Activated CD4-positive, alpha-beta memory T cell treated with anti-CD3 and anti-CD28 coated beads, Interleukin-2, amount 10 ng/mL, durations not matched to agents 7 days and 5 days (primary cell): ENCODE measurements around the gene BCAT1. TPM values are rescaled to one million over a fixed set of nuclear protein-coding genes. Genes with fewer than 3 reads are reported as not detected.

Experiments
- CTCF ChIA-PET: fragments of 350-600 bp; sonication (Branson Sonifier 250); formaldehyde crosslinking; loops from one replicate; lab custom pipeline; 2021; ENCODE audit warnings: antibody characterized with exemption, inconsistent platforms; lab: Charles Lee
- POLR2A ChIA-PET: fragments of 350-600 bp; sonication (Branson Sonifier 250); formaldehyde crosslinking; loops from one replicate; lab custom pipeline; 2021; ENCODE audit warnings: antibody characterized with exemption; lab: Charles Lee
- DNase-seq: peaks from one replicate; pipeline ENCODE4 v3.0.0-alpha.2; 2020
- H3K27ac Mint-ChIP-seq: one replicate; pipeline ENCODE4 v1.8.0; 2021; ENCODE audit warnings: mild to moderate bottlenecking, mixed read lengths
- H3K27me3 Mint-ChIP-seq: one replicate; pipeline ENCODE4 v1.8.0; 2021; ENCODE audit warnings: mixed read lengths
- H3K36me3 Mint-ChIP-seq: one replicate; pipeline ENCODE4 v1.8.0; 2021; ENCODE audit warnings: low read depth, mixed read lengths
- H3K4me1 Mint-ChIP-seq: one replicate; pipeline ENCODE4 v1.8.0; 2021; ENCODE audit warnings: mixed read lengths
- H3K4me3 Mint-ChIP-seq: one replicate; pipeline ENCODE4 v1.8.0; 2021; ENCODE audit warnings: mild to moderate bottlenecking, mixed read lengths
- H3K9me3 Mint-ChIP-seq: one replicate; pipeline ENCODE4 v1.8.0; 2021; ENCODE audit warnings: mixed read lengths
- total RNA-seq, 2 experiments: library from RNA; stranded (reverse); gene quantifications; one replicate each; pipeline ENCODE4 v1.2.3, GENCODE V29; 2021

The BCAT1 gene
- total RNA-seq, 2 experiments from 2014 or later: 22.8 to 24.8 TPM

- Mint-ChIP-seq H3K4me1 (no peaks in the 10 kb centered on the region), H3K4me3 (no peak overlapping the region), H3K36me3 (no peaks in the 10 kb centered on the region), H3K9me3 (no peaks in the 10 kb centered on the region), H3K27ac (no peak overlapping the region), H3K27me3 (no peaks in the 10 kb centered on the region)
- ChIA-PET CTCF (no interaction called here), POLR2A (no interaction called here)
- no peak for DNase-seq
These were observed 178.6 kb downstream of the BCAT1 start for GRCh38 chr12:24770334-24770733.

- no peak overlapping the region for H3K27ac Mint-ChIP-seq
- ChIA-PET POLR2A (no interaction called here), CTCF (no interaction called here)
- H3K9me3 Mint-ChIP-seq: no peaks in the 10 kb centered on the region
- H3K27me3 Mint-ChIP-seq: no peaks in the 10 kb centered on the region
- no peak overlapping the region for H3K4me3 Mint-ChIP-seq
- H3K4me1 Mint-ChIP-seq: no peaks in the 10 kb centered on the region
- DNase-seq: no peak
- no peaks in the 10 kb centered on the region for H3K36me3 Mint-ChIP-seq
These were observed 179.2 kb downstream of the BCAT1 start for GRCh38 chr12:24769682-24770081.

DNA sequence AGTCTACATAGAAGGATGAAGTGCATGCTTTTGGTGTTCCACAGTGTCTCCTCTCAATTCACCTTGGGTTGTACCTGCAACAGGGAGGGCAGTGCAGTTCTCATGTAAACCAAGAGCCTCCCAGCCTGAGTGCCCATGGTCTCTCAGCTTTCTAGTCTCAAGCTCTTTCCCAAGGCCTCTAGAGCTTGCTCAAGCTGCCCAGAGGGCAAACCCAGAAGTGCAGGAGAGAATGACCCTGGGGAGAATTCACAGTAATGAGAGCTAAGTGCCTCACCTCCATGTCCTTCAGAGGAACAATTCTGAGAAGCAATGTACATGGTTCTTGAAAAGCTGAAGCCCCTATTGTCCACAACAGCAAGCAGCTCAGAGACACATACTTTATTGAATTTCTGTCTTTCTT, 180.5 kb downstream of the BCAT1 start:
- POLR2A ChIA-PET: no interaction called here
- H3K27ac Mint-ChIP-seq: no peak overlapping the region
- no peaks in the 10 kb centered on the region for H3K36me3 Mint-ChIP-seq
- H3K27me3 Mint-ChIP-seq: no peaks in the 10 kb centered on the region
- H3K9me3 Mint-ChIP-seq: no peaks in the 10 kb centered on the region
- CTCF ChIA-PET: no interaction called here
- H3K4me1 Mint-ChIP-seq: no peaks in the 10 kb centered on the region
- no peak overlapping the region for H3K4me3 Mint-ChIP-seq
- no peak for DNase-seq

DNA sequence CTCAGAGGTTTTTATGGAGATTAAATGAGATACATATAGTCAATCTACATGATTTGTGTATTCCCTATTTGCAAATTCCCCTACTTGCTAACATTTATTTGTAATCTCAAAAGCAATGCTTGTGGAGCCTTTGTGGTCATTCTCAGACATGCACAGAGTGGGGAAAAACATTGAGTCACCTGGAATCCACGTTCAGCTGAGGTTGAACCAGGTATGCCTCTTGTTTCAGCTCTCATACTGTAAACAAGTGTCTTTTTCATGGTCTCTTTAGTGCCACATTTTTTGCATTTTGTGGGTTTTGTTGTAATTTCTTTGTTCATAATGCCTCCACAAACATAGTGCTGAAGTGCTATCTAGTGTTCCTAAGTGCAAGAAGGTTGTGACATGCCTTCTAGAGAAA, 181.9 kb downstream of the BCAT1 start:
- CTCF ChIA-PET: no interaction called here

GRCh38 chr12:24764712-24765111, 184.2 kb downstream of the BCAT1 start:
- H3K9me3 Mint-ChIP-seq: no peaks in the 10 kb centered on the region
- H3K36me3 Mint-ChIP-seq: no peaks in the 10 kb centered on the region
- H3K4me1 Mint-ChIP-seq: no peaks in the 10 kb centered on the region
- DNase-seq: no peak
- H3K27ac Mint-ChIP-seq: no peak overlapping the region
- H3K27me3 Mint-ChIP-seq: no peaks in the 10 kb centered on the region
- ChIA-PET POLR2A (no interaction called here), CTCF (no interaction called here)
- no peak overlapping the region for H3K4me3 Mint-ChIP-seq

More for the DNA sequence above, 181.9 kb downstream of the BCAT1 start:
- DNase-seq: no peak
- Mint-ChIP-seq H3K4me1 (no peaks in the 10 kb centered on the region), H3K9me3 (no peaks in the 10 kb centered on the region), H3K27ac (no peak overlapping the region), H3K4me3 (no peak overlapping the region), H3K36me3 (no peaks in the 10 kb centered on the region), H3K27me3 (no peaks in the 10 kb centered on the region)
- POLR2A ChIA-PET: no interaction called here

- Mint-ChIP-seq H3K27me3 (peaks cover 2% of the 10 kb centered on the region), H3K4me1 (no peaks in the 10 kb centered on the region), H3K36me3 (no peaks in the 10 kb centered on the region), H3K4me3 (no peak overlapping the region), H3K9me3 (no peaks in the 10 kb centered on the region), H3K27ac (no peak overlapping the region)
- ChIA-PET CTCF (no interaction called here), POLR2A (no interaction called here)
- DNase-seq: no peak
These were observed 188.1 kb downstream of the BCAT1 start for GRCh38 chr12:24760606-24761378.

DNA sequence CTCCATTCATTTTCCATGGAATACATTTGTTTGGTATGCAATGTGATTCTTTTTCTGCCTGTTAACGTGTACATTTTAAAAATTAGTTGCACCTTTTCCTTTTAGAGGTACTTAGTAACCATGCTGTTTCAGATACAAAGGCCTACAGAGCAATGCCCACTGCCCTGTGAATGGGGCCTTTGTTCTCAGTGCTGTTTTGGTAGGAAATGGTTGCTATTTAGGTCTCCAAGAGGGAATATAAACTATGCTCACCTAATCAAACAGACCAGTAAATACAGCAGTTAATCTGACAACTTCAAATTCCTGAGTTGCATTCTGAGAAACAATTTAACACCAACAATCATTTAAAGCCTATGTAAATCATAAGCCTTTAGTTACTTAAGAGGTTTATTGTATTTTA, 188.7 kb downstream of the BCAT1 start:
- Mint-ChIP-seq H3K27ac (no peak overlapping the region), H3K4me1 (peaks cover 2% of the 10 kb centered on the region), H3K9me3 (no peaks in the 10 kb centered on the region), H3K4me3 (no peak overlapping the region), H3K36me3 (no peaks in the 10 kb centered on the region), H3K27me3 (peaks cover 2% of the 10 kb centered on the region)
- CTCF ChIA-PET: no interaction called here
- DNase-seq: no peak
- POLR2A ChIA-PET: no interaction called here

Other genes with a start within 250 kb of the BCAT1 start
- not detected for gene DNAI7, start 246.1 kb upstream of the BCAT1 start, total RNA-seq
- gene ETFRF1, start 246.1 kb upstream of the BCAT1 start, total RNA-seq: 10 to 100 TPM; 10.9 to 11.3 TPM